ENCODE data around the gene NRL. TPM values are rescaled to one million over a fixed set of nuclear protein-coding genes. Genes with fewer than 3 reads are reported as not detected.

The NRL gene
- total RNA-seq, 1 experiment from 2014 or later = 1.3 TPM

GRCh38 chr14:24054646-24055045 is 60.1 kb downstream of the NRL start:
- H3K4me3 Mint-ChIP-seq = no peak overlapping the region
- no peak for DNase-seq (ENCODE audit: low spot score)
- H3K9me3 Mint-ChIP-seq = no peaks in the 10 kb centered on the region
- ChIA-PET POLR2A (interaction anchor here (0.9 to 1.1 kb wide), 2 partner anchors 26 to 39 kb away, joined by 4 to 6 read pairs; partner anchors contain the start of gene PCK2), CTCF (interaction anchor here (1.0 to 4.9 kb wide), 3 partner anchors 36 to 55 kb away, joined by 5 to 254 read pairs (median 25); no protein-coding TSS in a partner anchor)
- TF ChIP-seq CREB1 (CRISPR knock-in tag; IDR thresholded peaks at IDR 0.05) = no peak
- TF ChIP-seq USF1 (CRISPR knock-in tag; IDR thresholded peaks at IDR 0.05) = no peak
- no peak for TF ChIP-seq ATF3 (CRISPR knock-in tag; conservative IDR thresholded peaks at IDR 0.05)
- no peak for TF ChIP-seq ATF2 (CRISPR knock-in tag; IDR thresholded peaks at IDR 0.05; ENCODE audit: borderline replicate concordance, low read depth)
- TF ChIP-seq ZSCAN18 (CRISPR knock-in tag; IDR thresholded peaks at IDR 0.05) = no peak
- no peak for TF ChIP-seq ZMAT4 (CRISPR knock-in tag; IDR thresholded peaks at IDR 0.05)
- TF ChIP-seq USF2 (CRISPR knock-in tag; IDR thresholded peaks at IDR 0.05) = no peak
- TF ChIP-seq PREB (CRISPR knock-in tag; IDR thresholded peaks at IDR 0.05; ENCODE audit: borderline replicate concordance) = no peak
- TF ChIP-seq AFF4 (CRISPR knock-in tag; IDR thresholded peaks at IDR 0.05; ENCODE audit: borderline replicate concordance) = no peak
- no peak for TF ChIP-seq NFATC4 (CRISPR knock-in tag; IDR thresholded peaks at IDR 0.05)
- TF ChIP-seq MLX (CRISPR knock-in tag; IDR thresholded peaks at IDR 0.05) = no peak
- no peak for TF ChIP-seq ERG (CRISPR knock-in tag; IDR thresholded peaks at IDR 0.05)
- TF ChIP-seq GRHL2 (CRISPR knock-in tag; IDR thresholded peaks at IDR 0.05; ENCODE audit: insufficient replicate concordance, severe bottlenecking) = no peak
- no peak for TF ChIP-seq NR3C1 (CRISPR knock-in tag; conservative IDR thresholded peaks at IDR 0.05; ENCODE audit: low read depth)
- no peak for TF ChIP-seq ZNF512 (CRISPR knock-in tag; IDR thresholded peaks at IDR 0.05; ENCODE audit: borderline replicate concordance)
- no peak for TF ChIP-seq RORB (CRISPR knock-in tag; IDR thresholded peaks at IDR 0.05)
- TF ChIP-seq MAX (CRISPR knock-in tag; IDR thresholded peaks at IDR 0.05) = no peak
- no peak for TF ChIP-seq ESRRA (CRISPR knock-in tag; IDR thresholded peaks at IDR 0.05; ENCODE audit: borderline replicate concordance)
- no peak for TF ChIP-seq TEAD1 (CRISPR knock-in tag; IDR thresholded peaks at IDR 0.05)
- TF ChIP-seq CREM (CRISPR knock-in tag; IDR thresholded peaks at IDR 0.05) = no peak
- peaks cover 24% of the 10 kb centered on the region for H3K4me1 Mint-ChIP-seq
- ATAC-seq = no peak
- H3K27me3 Mint-ChIP-seq (ENCODE audit: low read depth) = no peaks in the 10 kb centered on the region; the same call in 1 of the 2 replicates
- no peaks in the 10 kb centered on the region for H3K36me3 Mint-ChIP-seq
- H3K27ac Mint-ChIP-seq = no peak overlapping the region
